ENCODE results near the gene GAB2. TPM values are rescaled to one million over a fixed set of nuclear protein-coding genes. Genes with fewer than 3 reads are reported as not detected.

The GAB2 gene
- total RNA-seq, 6 experiments from 2014 or later = 3.8 to 10.2 (median 4.5) TPM

- peaks cover 0 to 21% (median 5%) of the 10 kb centered on the region in 4 donors for H3K36me3 ChIP-seq
- intact Hi-C loops (cut with DNase I) = no loop called here
- H3K4me3 ChIP-seq = no peak overlapping the region
- H3K4me1 ChIP-seq = peaks cover 0 to 2% (median 0%) of the 10 kb centered on the region in 4 donors
- H3K27ac ChIP-seq = no peak overlapping the region
- H3K9me3 ChIP-seq = no peaks in the 10 kb centered on the region
- DNase-seq (no peak), ATAC-seq (no peak)
- TF ChIP-seq, protein P1, sequence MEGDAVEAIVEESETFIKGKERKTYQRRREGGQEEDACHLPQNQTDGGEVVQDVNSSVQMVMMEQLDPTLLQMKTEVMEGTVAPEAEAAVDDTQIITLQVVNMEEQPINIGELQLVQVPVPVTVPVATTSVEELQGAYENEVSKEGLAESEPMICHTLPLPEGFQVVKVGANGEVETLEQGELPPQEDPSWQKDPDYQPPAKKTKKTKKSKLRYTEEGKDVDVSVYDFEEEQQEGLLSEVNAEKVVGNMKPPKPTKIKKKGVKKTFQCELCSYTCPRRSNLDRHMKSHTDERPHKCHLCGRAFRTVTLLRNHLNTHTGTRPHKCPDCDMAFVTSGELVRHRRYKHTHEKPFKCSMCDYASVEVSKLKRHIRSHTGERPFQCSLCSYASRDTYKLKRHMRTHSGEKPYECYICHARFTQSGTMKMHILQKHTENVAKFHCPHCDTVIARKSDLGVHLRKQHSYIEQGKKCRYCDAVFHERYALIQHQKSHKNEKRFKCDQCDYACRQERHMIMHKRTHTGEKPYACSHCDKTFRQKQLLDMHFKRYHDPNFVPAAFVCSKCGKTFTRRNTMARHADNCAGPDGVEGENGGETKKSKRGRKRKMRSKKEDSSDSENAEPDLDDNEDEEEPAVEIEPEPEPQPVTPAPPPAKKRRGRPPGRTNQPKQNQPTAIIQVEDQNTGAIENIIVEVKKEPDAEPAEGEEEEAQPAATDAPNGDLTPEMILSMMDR (IDR thresholded peaks at IDR 0.05) = no peak
- TF ChIP-seq POLR2A (IDR thresholded peaks at IDR 0.05) = no peak
- H3K27me3 ChIP-seq = no peaks in the 10 kb centered on the region
- 80% methylated on average over 2 of the region's 4 CpGs for WGBS (ENCODE audit: insufficient coverage, low coverage, low lambda C conversion rate, missing lambda C conversion rate)
Measured at GRCh38 chr11:78205256-78205655, 212.4 kb downstream of the GAB2 start.

DNA sequence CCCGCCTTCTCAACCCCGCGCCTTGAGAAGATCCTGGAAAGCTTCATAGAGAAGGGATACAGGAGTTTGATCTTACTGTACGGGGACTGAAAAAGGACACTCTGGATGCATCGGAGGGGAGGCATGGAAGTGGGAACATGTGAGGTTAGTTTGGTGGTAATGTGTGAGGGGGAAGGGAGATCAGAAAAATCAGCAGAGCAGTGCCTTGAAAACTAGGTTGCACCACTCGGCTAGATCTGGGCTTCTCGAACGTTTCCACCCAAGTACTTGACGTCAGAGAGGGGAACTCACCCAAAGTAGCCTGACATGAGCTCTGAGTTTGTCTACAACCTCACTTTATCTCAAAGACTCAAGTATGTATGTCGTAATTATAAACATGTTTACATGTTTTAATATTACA lies 214.4 kb downstream of the GAB2 start:
- no peak for DNase-seq

GRCh38 chr11:78202733-78203167 lies 214.9 kb downstream of the GAB2 start:
- intact Hi-C loops (cut with DNase I) = no loop called here
- ATAC-seq (peak in 1 of 4 donors; percentile 63), DNase-seq (no peak)
- H3K36me3 ChIP-seq = peaks cover 0 to 16% (median 2%) of the 10 kb centered on the region in 4 donors
- WGBS (ENCODE audit: insufficient coverage, low coverage, low lambda C conversion rate, missing lambda C conversion rate) = 41% methylated on average over 2 of the region's 3 CpGs
- no peaks in the 10 kb centered on the region for H3K27me3 ChIP-seq
- H3K4me1 ChIP-seq = peaks cover 0 to 2% (median 0%) of the 10 kb centered on the region in 4 donors
- H3K27ac ChIP-seq = no peak overlapping the region
- no peak overlapping the region for H3K4me3 ChIP-seq
- no peaks in the 10 kb centered on the region for H3K9me3 ChIP-seq
- TF ChIP-seq, protein P1 (IDR thresholded peaks at IDR 0.05) = no peak
- no peak for TF ChIP-seq POLR2A (IDR thresholded peaks at IDR 0.05)

More for the DNA sequence above, 214.4 kb downstream of the GAB2 start:
- Histone ChIP-seq H3K36me3 (peaks cover 0 to 16% (median 2%) of the 10 kb centered on the region in 4 donors), H3K27ac (no peak overlapping the region), H3K4me1 (peaks cover 0 to 2% (median 0%) of the 10 kb centered on the region in 4 donors), H3K9me3 (no peaks in the 10 kb centered on the region), H3K27me3 (no peaks in the 10 kb centered on the region), H3K4me3 (no peak overlapping the region)
- 61% methylated on average over 6 of the region's 10 CpGs for WGBS (ENCODE audit: insufficient coverage, low coverage, low lambda C conversion rate, missing lambda C conversion rate)
- no peak for ATAC-seq
- no peak for TF ChIP-seq POLR2A (IDR thresholded peaks at IDR 0.05)
- TF ChIP-seq, protein P1 (IDR thresholded peaks at IDR 0.05) = no peak
- intact Hi-C loops (cut with DNase I) = no loop called here

GRCh38 chr11:78201096-78201818 lies 216.4 kb downstream of the GAB2 start:
- intact Hi-C loops (cut with DNase I) = no loop called here
- ATAC-seq (no peak), DNase-seq (no peak)
- Histone ChIP-seq H3K4me1 (peaks cover 0 to 2% (median 0%) of the 10 kb centered on the region in 4 donors), H3K36me3 (peaks cover 0 to 14% (median 2%) of the 10 kb centered on the region in 4 donors), H3K9me3 (no peaks in the 10 kb centered on the region), H3K4me3 (no peak overlapping the region), H3K27ac (no peak overlapping the region), H3K27me3 (no peaks in the 10 kb centered on the region)
- 83% methylated on average over 8 of the region's 9 CpGs for WGBS (ENCODE audit: insufficient coverage, low coverage, low lambda C conversion rate, missing lambda C conversion rate)
- no peak for TF ChIP-seq POLR2A (IDR thresholded peaks at IDR 0.05)
- TF ChIP-seq, protein P1 (IDR thresholded peaks at IDR 0.05) = no peak
